Neural cell (in vitro differentiated cells): Measurements from ENCODE around the gene RBM25. TPM values are rescaled to one million over a fixed set of nuclear protein-coding genes. Genes with fewer than 3 reads are reported as not detected.

ENCODE experiments used
- H2AFZ ChIP-seq: fragments of 200-600, 300-800 bp; sonication (generic), shearing (Covaris generic); 2 replicates; pipeline ENCODE4 v1.6.0; 2014; ENCODE audit warnings: low read depth, mild to moderate bottlenecking, antibody characterized with exemption, low read length, moderate library complexity
- H3F3A ChIP-seq: fragments of 200-600 bp; shearing (Covaris generic); 2 replicates; pipeline ENCODE4 v1.6.1; 2016; ENCODE audit warnings: mild to moderate bottlenecking, moderate library complexity, mixed read lengths, antibody characterized with exemption, low read length; ENCODE audit not compliant: insufficient read depth, poor library complexity, severe bottlenecking
- H3K27ac ChIP-seq: fragments of 200-600, 300-800 bp; sonication (generic), shearing (Covaris generic); 2 replicates; pipeline ENCODE4 v1.5.1; 2014; ENCODE audit warnings: mild to moderate bottlenecking, low read length, moderate library complexity
- H3K27me3 ChIP-seq: fragments of 300-800, 200-600 bp; sonication (generic), shearing (Covaris generic); 2 replicates; pipeline ENCODE4 v1.6.0; 2014; ENCODE audit warnings: mild to moderate bottlenecking, low read depth, low read length, moderate library complexity; ENCODE audit not compliant: insufficient read depth
- H3K36me3 ChIP-seq: fragments of 300-800, 200-600 bp; sonication (generic), shearing (Covaris generic); 2 replicates; pipeline ENCODE4 v1.5.1; 2014; ENCODE audit warnings: mild to moderate bottlenecking, antibody characterized with exemption, low read length, moderate library complexity; ENCODE audit not compliant: insufficient read depth
- H3K4me2 ChIP-seq: fragments of 300-800, 200-600 bp; sonication (generic), shearing (Covaris generic); 2 replicates; pipeline ENCODE4 v1.6.0; 2014; ENCODE audit warnings: mild to moderate bottlenecking, low read length
- H3K4me3 ChIP-seq: fragments of 300-800, 200-600 bp; sonication (generic), shearing (Covaris generic); 2 replicates; pipeline ENCODE4 v1.5.1; 2014; ENCODE audit warnings: mild to moderate bottlenecking, low read length, moderate library complexity
- H3K79me2 ChIP-seq: fragments of 200-600 bp; shearing (Covaris generic); replicated peaks from 2 replicates; pipeline ENCODE4 v1.6.0; 2014; ENCODE audit warnings: mild to moderate bottlenecking, low read length, moderate library complexity; ENCODE audit not compliant: insufficient read depth
- H3K9ac ChIP-seq: fragments of 300-800, 200-600 bp; sonication (generic), shearing (Covaris generic); 2 replicates; pipeline ENCODE4 v1.6.1; 2016; ENCODE audit warnings: mild to moderate bottlenecking, low read length, mixed read lengths
- H3K9me2 ChIP-seq: fragments of 200-600 bp; shearing (Covaris generic); 2 replicates; pipeline ENCODE4 v1.6.1; 2016; ENCODE audit warnings: mild to moderate bottlenecking, low read length, mixed read lengths; ENCODE audit not compliant: insufficient read depth
- H3K9me3 ChIP-seq: fragments of 200-600, 300-800 bp; sonication (generic), shearing (Covaris generic); 2 replicates; pipeline ENCODE4 v1.6.1; 2016; ENCODE audit warnings: mild to moderate bottlenecking, mixed run types, low read length, moderate library complexity, mixed read lengths
- H4K20me1 ChIP-seq: fragments of 200-600 bp; shearing (Covaris generic); 2 replicates; pipeline ENCODE4 v1.6.1; 2016; ENCODE audit warnings: mild to moderate bottlenecking, mixed run types; ENCODE audit not compliant: insufficient read depth
- EP300 ChIP-seq: fragments of 450-650 bp; conservative IDR thresholded peaks from 2 replicates; pipeline ENCODE4 v1.6.1; 2014; ENCODE audit warnings: antibody characterized with exemption, mild to moderate bottlenecking, moderate library complexity; ENCODE audit not compliant: poor library complexity, severe bottlenecking
- EZH2 ChIP-seq: fragments of 200-600, 300-800 bp; shearing (Covaris generic), sonication (generic); IDR thresholded peaks from 2 replicates; pipeline ENCODE4 v1.6.1; 2014; ENCODE audit warnings: antibody characterized with exemption, low read length, borderline replicate concordance, mild to moderate bottlenecking; ENCODE audit not compliant: insufficient read depth, poor library complexity, severe bottlenecking
- MXI1 ChIP-seq: fragments of 450-650 bp; conservative IDR thresholded peaks from 2 replicates; pipeline ENCODE4 v1.6.1; 2014; ENCODE audit warnings: antibody characterized with exemption, mild to moderate bottlenecking; ENCODE audit not compliant: poor library complexity, severe bottlenecking
- POLR2AphosphoS5 ChIP-seq: IDR thresholded peaks from 2 replicates; pipeline ENCODE4 v1.6.1; 2012
- RAD21 ChIP-seq: fragments of 450-650 bp; conservative IDR thresholded peaks from 2 replicates; pipeline ENCODE4 v1.6.1; 2014; ENCODE audit warnings: antibody characterized with exemption, mild to moderate bottlenecking, moderate library complexity
- SMC3 ChIP-seq: fragments of 450-650 bp; conservative IDR thresholded peaks from 2 replicates; pipeline ENCODE4 v1.6.1; 2014; ENCODE audit warnings: antibody characterized with exemption, mild to moderate bottlenecking, moderate library complexity; ENCODE audit not compliant: poor library complexity
- TAF1 ChIP-seq: IDR thresholded peaks from 2 replicates; pipeline ENCODE4 v1.6.1; 2012; ENCODE audit warnings: low read depth
- polyA plus RNA-seq: library from polyadenylated mRNA; depleted of rRNA; stranded (reverse); fragments of >200 nt; gene quantifications from 2 replicates; pipeline ENCODE4 v1.2.3, GENCODE V29; 2014
- TF ChIP-seq, protein P1 (sequence below): IDR thresholded peaks from 2 replicates; pipeline ENCODE4 v1.6.1; 2012; ENCODE audit warnings: borderline replicate concordance
- TF ChIP-seq, protein P2 (sequence below): fragments of 450-650 bp; IDR thresholded peaks from 2 replicates; pipeline ENCODE4 v1.5.1; 2014; ENCODE audit warnings: antibody characterized with exemption, mild to moderate bottlenecking, moderate library complexity; ENCODE audit not compliant: poor library complexity, severe bottlenecking

The RBM25 gene
- polyA plus RNA-seq, 1 donor from 2014 or later, result 206 TPM

DNA sequence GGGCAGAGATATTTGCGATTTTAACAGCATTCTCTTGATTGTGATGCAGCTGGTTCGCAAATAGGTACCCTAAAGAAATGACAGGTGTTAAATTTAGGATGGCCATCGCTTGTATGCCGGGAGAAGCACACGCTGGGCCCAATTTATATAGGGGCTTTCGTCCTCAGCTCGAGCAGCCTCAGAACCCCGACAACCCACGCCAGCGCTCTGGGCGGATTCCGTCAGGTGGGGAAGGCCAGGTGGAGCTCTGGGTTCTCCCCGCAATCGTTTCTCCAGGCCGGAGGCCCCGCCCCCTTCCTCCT lies 77.7 kb downstream of the RBM25 start:
- H3K36me3 ChIP-seq, result no peaks in the 10 kb centered on the region
- H3K27ac ChIP-seq, result peak overlapping the region; percentile 85
- H3F3A ChIP-seq, result no peaks in the 10 kb centered on the region
- TF ChIP-seq SMC3, result no peak
- no peak for TF ChIP-seq TAF1
- no peak for TF ChIP-seq MXI1
- no peak for TF ChIP-seq EP300
- no peak for TF ChIP-seq EZH2
- TF ChIP-seq, protein P1, sequence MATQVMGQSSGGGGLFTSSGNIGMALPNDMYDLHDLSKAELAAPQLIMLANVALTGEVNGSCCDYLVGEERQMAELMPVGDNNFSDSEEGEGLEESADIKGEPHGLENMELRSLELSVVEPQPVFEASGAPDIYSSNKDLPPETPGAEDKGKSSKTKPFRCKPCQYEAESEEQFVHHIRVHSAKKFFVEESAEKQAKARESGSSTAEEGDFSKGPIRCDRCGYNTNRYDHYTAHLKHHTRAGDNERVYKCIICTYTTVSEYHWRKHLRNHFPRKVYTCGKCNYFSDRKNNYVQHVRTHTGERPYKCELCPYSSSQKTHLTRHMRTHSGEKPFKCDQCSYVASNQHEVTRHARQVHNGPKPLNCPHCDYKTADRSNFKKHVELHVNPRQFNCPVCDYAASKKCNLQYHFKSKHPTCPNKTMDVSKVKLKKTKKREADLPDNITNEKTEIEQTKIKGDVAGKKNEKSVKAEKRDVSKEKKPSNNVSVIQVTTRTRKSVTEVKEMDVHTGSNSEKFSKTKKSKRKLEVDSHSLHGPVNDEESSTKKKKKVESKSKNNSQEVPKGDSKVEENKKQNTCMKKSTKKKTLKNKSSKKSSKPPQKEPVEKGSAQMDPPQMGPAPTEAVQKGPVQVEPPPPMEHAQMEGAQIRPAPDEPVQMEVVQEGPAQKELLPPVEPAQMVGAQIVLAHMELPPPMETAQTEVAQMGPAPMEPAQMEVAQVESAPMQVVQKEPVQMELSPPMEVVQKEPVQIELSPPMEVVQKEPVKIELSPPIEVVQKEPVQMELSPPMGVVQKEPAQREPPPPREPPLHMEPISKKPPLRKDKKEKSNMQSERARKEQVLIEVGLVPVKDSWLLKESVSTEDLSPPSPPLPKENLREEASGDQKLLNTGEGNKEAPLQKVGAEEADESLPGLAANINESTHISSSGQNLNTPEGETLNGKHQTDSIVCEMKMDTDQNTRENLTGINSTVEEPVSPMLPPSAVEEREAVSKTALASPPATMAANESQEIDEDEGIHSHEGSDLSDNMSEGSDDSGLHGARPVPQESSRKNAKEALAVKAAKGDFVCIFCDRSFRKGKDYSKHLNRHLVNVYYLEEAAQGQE, result no peak
- no peak for TF ChIP-seq RAD21
- TF ChIP-seq, protein P2, sequence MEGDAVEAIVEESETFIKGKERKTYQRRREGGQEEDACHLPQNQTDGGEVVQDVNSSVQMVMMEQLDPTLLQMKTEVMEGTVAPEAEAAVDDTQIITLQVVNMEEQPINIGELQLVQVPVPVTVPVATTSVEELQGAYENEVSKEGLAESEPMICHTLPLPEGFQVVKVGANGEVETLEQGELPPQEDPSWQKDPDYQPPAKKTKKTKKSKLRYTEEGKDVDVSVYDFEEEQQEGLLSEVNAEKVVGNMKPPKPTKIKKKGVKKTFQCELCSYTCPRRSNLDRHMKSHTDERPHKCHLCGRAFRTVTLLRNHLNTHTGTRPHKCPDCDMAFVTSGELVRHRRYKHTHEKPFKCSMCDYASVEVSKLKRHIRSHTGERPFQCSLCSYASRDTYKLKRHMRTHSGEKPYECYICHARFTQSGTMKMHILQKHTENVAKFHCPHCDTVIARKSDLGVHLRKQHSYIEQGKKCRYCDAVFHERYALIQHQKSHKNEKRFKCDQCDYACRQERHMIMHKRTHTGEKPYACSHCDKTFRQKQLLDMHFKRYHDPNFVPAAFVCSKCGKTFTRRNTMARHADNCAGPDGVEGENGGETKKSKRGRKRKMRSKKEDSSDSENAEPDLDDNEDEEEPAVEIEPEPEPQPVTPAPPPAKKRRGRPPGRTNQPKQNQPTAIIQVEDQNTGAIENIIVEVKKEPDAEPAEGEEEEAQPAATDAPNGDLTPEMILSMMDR, result no peak
- no peak for TF ChIP-seq POLR2AphosphoS5
- peak overlapping the region; percentile 92 for H2AFZ ChIP-seq
- peak overlapping the region; percentile 30 for H3K4me2 ChIP-seq
- H3K27me3 ChIP-seq, result no peaks in the 10 kb centered on the region
- H3K9ac ChIP-seq, result peak overlapping the region; percentile 88
- peak overlapping the region; percentile 79 for H3K4me3 ChIP-seq
- H3K79me2 ChIP-seq, result peaks cover 37% of the 10 kb centered on the region
- H3K9me2 ChIP-seq, result no peaks in the 10 kb centered on the region
- no peaks in the 10 kb centered on the region for H4K20me1 ChIP-seq
- H3K9me3 ChIP-seq, result no peaks in the 10 kb centered on the region

DNA sequence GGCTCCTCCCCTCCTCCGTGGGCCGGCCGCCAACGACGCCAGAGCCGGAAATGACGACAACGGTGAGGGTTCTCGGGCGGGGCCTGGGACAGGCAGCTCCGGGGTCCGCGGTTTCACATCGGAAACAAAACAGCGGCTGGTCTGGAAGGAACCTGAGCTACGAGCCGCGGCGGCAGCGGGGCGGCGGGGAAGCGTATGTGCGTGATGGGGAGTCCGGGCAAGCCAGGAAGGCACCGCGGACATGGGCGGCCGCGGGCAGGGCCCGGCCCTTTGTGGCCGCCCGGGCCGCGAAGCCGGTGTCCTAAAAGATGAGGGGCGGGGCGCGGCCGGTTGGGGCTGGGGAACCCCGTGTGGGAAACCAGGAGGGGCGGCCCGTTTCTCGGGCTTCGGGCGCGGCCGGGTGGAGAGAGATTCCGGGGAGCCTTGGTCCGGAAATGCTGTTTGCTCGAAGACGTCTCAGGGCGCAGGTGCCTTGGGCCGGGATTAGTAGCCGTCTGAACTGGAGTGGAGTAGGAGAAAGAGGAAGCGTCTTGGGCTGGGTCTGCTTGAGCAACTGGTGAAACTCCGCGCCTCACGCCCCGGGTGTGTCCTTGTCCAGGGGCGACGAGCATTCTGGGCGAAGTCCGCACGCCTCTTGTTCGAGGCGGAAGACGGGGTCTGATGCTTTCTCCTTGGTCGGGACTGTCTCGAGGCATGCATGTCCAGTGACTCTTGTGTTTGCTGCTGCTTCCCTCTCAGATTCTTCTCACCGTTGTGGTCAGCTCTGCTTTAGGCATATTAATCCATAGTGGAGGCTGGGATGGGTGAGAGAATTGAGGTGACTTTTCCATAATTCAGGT lies 78.3 kb downstream of the RBM25 start, which contains the start of gene PSEN1:
PSEN1 (plus strand) TSS at position 121 of the 839 bp plus-strand sequence. CDS start 11,513 bp downstream, outside the sequence.
- H3F3A ChIP-seq, result no peaks in the 10 kb centered on the region
- TF ChIP-seq EP300 (peak; percentile 33), SMC3 (no peak), RAD21 (no peak), EZH2 (no peak), TAF1 (peak; percentile 56), POLR2AphosphoS5 (peak; percentile 98), MXI1 (peak; percentile 44)
- TF ChIP-seq, protein P1, result peak; percentile 85
- TF ChIP-seq, protein P2, result no peak

More for the DNA sequence above, 78.3 kb downstream of the RBM25 start, which contains the start of gene PSEN1:
- H3K4me3 ChIP-seq, result peak within 1 kb of the TSS; percentile 79
- no peaks in the 10 kb centered on the region for H3K9me3 ChIP-seq
- peaks cover 40% of the 10 kb centered on the region for H3K79me2 ChIP-seq
- H3K9me2 ChIP-seq, result no peaks in the 10 kb centered on the region
- no peaks in the 10 kb centered on the region for H3K27me3 ChIP-seq
- H3K36me3 ChIP-seq, result no peaks in the 10 kb centered on the region
- H3K4me2 ChIP-seq, result peak within 1 kb of the TSS; percentile 100
- H2AFZ ChIP-seq, result peak within 1 kb of the TSS; percentile 92
- H4K20me1 ChIP-seq, result no peaks in the 10 kb centered on the region
- peak within 1 kb of the TSS; percentile 88 for H3K9ac ChIP-seq
- H3K27ac ChIP-seq, result peak within 1 kb of the TSS; percentile 85
